GM12801 (cell line): ENCODE measurements around the gene PARD6G.

Source experiments
- TF ChIP-seq, protein P1 (sequence below): IDR thresholded peaks from one replicate; pipeline ENCODE4 v1.5.1; 2011; ENCODE audit warnings: control low read depth; ENCODE audit not compliant: insufficient read length; ENCODE audit errors: extremely low read depth

PARD6G gene

DNA sequence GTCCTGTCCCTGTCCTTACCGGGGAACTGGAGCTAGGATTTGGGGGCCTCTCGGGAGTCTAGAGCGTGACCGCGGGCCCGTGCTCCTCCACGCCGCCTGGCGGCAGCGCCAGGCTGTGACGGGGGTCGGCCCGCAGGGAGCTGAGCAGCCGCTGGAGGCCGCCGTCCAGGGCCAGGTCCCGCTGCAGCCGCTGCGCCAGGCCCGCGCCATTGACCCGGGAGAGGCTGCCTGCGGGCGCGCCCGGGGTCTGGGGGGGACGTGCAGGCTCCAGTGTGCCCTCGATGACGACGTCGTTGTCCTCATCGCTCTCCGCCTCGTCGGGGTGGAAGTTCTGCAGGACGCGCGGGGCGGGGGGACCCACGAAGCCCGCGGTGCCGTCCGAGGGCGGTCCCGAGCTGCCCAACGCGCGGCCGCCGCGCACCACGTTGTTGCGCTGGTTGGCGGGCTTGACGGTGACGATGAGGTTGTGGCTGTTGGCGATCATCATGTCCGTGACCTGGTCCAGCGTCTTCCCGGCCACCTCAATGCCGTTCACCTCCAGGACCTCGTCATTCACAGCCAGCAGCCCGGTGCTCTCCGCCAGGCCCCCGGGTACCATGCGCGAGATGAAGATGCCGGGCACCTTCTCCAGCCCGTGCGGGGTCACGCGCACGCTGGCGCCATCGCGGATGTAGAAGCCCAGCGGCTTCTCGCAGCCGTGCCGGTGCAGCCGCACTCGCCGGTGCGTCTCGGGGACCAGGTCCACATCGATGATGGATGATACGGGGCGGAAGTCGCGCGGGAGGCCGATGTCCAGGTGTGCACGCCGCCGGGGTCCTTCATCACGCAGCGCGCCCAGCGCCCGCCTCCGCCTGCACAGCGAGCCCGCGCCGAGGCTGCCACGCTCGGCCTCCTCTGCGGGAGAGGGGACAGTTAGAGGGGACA lies 87.3 kb downstream of the PARD6G start:
- TF ChIP-seq, protein P1, sequence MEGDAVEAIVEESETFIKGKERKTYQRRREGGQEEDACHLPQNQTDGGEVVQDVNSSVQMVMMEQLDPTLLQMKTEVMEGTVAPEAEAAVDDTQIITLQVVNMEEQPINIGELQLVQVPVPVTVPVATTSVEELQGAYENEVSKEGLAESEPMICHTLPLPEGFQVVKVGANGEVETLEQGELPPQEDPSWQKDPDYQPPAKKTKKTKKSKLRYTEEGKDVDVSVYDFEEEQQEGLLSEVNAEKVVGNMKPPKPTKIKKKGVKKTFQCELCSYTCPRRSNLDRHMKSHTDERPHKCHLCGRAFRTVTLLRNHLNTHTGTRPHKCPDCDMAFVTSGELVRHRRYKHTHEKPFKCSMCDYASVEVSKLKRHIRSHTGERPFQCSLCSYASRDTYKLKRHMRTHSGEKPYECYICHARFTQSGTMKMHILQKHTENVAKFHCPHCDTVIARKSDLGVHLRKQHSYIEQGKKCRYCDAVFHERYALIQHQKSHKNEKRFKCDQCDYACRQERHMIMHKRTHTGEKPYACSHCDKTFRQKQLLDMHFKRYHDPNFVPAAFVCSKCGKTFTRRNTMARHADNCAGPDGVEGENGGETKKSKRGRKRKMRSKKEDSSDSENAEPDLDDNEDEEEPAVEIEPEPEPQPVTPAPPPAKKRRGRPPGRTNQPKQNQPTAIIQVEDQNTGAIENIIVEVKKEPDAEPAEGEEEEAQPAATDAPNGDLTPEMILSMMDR: no peak

DNA sequence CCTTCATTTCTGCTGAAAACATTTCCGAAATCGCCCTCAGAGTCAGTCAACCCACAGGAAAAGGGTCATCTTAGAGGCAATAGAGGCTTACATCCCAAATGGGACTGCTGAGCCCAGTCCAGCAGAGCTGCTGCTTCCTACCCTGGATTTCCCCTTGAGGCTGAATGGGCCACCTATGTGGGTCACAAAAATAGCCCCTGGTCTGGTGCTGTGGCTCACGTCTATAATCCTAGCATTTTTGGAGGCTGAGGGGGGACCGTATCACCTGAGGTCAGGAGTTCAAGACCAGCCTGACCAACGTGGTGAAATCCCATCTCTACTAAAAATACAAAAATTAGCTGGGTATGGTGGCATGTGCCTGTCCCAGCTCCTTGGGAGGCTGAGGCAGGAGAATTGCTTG lies 88.9 kb downstream of the PARD6G start:
- TF ChIP-seq, protein P1: no peak

DNA sequence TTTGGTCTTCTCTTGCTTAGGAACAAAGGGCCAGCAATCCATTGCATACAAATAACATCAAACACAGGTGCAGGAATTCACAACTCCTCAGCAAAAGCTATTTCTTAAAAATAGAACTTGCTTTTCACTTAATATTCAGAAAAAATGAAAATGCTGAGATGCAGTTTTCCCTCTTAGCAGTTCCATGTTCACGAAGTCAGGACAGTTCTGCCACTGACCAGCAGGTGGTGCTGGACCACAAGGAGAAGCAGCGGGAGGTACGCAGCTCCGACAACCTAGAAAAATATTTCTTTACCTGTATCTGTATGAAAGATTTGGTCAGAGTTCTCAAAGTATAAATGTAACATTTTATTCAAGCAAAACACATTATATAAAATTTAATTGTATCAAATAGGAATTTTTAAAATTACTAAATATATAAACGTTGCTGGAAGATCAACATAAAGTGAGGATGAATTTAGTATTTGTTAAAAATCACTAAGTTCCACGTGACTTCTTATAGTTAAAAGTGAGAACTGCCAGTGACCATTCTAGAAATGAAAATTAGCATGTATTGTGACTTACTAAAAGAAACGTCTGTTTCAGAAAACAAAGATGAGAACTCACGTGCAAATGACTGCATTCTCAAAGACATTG lies 89.5 kb downstream of the PARD6G start:
- TF ChIP-seq, protein P1: no peak

DNA sequence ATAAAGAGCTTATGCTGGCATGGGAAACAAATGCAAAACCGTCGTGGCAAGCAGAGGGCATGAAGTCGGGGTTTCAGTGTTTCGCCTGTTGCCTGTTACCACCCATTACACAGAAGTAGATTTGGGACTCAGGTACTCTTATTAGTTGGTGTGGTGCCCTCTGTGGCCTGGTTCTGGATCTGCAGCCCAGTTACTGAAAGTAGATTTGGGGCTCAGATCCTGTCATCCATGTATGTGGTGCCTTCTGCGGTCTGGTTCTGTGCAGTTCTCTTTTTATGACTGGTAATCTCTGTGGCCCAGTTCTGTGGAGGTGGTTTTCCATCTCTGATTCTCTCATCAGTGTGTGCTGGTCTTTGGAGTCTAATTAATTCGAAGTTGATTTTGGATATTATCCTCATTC lies 93.0 kb downstream of the PARD6G start:
- TF ChIP-seq, protein P1: no peak

DNA sequence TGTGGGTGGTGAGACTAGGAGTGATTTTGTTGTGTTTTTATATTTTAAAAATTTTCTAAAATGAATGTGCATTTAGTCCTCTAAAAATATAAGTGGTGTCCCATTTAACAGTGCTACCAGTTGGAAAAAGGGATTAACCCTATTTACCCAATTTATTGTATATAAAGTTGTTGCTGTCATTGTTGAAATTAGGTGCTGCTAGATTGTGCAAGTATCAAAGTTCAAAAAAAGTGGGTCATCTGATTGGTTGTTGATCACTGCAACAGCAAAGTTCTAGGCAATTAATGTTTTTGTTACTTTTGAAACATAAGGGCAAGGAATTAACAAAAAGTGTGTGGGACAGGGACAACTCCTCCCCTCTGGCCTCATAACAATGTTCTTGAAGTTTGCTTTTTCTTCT lies 97.6 kb downstream of the PARD6G start:
- TF ChIP-seq, protein P1: no peak

DNA sequence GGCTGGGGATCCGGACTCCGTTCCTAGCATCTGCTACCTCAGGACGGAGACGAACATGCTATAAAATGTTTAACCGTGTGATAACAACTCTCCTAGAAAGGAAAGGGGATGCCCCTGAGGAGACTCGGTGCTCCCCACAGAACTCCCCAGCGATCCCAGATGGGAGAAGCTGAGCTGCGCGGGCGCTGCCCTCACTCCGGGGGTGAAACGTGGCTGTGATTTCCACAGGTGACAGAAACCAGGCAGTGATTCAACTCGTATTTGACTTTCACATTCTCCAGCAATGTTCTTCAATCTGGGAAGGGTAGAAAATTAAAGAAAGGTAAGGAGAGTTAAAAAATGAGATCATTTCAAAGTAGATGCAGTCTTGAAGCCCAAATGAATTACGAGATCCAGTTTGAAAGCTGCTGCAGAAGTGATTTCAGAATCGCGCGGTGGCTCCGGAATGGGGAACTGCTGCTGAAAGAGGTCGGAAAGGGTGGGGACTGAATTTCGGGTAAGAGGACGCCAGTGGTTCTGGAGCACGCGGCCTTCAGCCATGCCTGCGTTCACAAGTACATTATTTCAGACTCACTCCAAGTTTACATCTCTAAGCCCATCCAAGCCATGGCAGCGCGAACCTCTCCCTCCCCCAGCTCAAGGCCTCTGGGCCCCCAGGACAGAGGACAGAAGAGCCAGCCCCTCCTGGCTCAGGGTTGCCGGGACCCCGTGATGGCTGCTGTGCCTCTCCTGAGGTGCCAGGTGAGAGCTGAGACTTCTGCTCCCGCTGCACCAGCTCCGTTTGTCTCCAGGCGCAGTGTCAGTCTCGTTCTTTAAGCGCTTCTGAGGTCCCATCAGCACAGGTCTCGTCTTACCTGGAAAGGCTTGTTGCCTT lies 98.8 kb downstream of the PARD6G start:
- TF ChIP-seq, protein P1: no peak
